Kidney (tissue), 14 donors: Measurements from ENCODE around the gene ZNF106. TPM values are rescaled to one million over a fixed set of nuclear protein-coding genes. Genes with fewer than 3 reads are reported as not detected.

Experiments used
- DNase-seq, 5 donors: peaks; one replicate each; pipeline ENCODE4 v3.0.0-alpha.2; 2013 to 2020
- FAIRE-seq: peaks from 2 replicates; lab custom pipeline; 2012; peaks lifted over from hg19 to GRCh38; lab: Jason Lieb, UNC
- H3K27ac ChIP-seq, 2 donors: one replicate each; pipeline ENCODE4 v1.7.0; 2013; ENCODE audit warnings: low read depth in 2 of 2, low read length in 2 of 2, inconsistent platforms in 1 of 2
- H3K27me3 ChIP-seq: one replicate; pipeline ENCODE4 v1.7.1; 2013; ENCODE audit warnings: low read length, inconsistent platforms; ENCODE audit not compliant: control insufficient read depth, insufficient read depth
- H3K36me3 ChIP-seq, 3 donors: one replicate each; pipeline versions ENCODE4 v1.7.0 to v1.7.1; 2013; ENCODE audit warnings: low read length in 3 of 3, control low read depth in 1 of 3, inconsistent platforms in 1 of 3; ENCODE audit not compliant: insufficient read depth in 3 of 3, control insufficient read depth in 2 of 3
- H3K4me1 ChIP-seq, 3 donors: one replicate each; pipeline versions ENCODE4 v1.7.0 to v1.7.1; 2013; ENCODE audit warnings: low read length in 3 of 3, inconsistent platforms in 1 of 3, low read depth in 1 of 3; ENCODE audit not compliant: control insufficient read depth in 2 of 3, insufficient read depth in 2 of 3
- H3K4me3 ChIP-seq, 3 donors: one replicate each; pipeline versions ENCODE4 v1.7.0 to v1.8.1; 2013; ENCODE audit warnings: low read length in 3 of 3, control low read depth in 1 of 3, inconsistent platforms in 1 of 3
- H3K9ac ChIP-seq, 3 donors: one replicate each; pipeline versions ENCODE4 v1.7.0 to v1.7.1; 2013; ENCODE audit warnings: low read length in 3 of 3, control low read depth in 1 of 3, inconsistent platforms in 1 of 3
- H3K9me3 ChIP-seq, 3 donors: one replicate each; pipeline versions ENCODE4 v1.7.0 to v1.7.1; 2013; ENCODE audit warnings: low read length in 3 of 3, control low read depth in 1 of 3, inconsistent platforms in 1 of 3; ENCODE audit not compliant: control insufficient read depth in 2 of 3, insufficient read depth in 1 of 3
- intact Hi-C: fragments of 100-400 bp; cut with DNase I; formaldehyde crosslinking; loops from one replicate; pipeline ENCODE4 v1.11.1; 2022
- polyA plus RNA-seq: library from polyadenylated mRNA; stranded (reverse); fragments of 350-450 nt; fragmentation: Illumina TruSeq; extraction: RNeasy Lipid Tissue Mini Kit (QIAGEN cat#74804); gene quantifications from one replicate; pipeline ENCODE4 v1.2.3, GENCODE V29; 2014; ENCODE audit warnings: low read depth, low replicate concordance; ENCODE audit not compliant: insufficient read depth
- total RNA-seq: library from RNA; stranded (reverse); fragmentation: NEBNext Ultra II Directional; extraction: Animal tissue kit (Norgen Biotek cat#: 25700); gene quantifications from one replicate; pipeline ENCODE4 v1.2.1, GENCODE V29; 2021
- TF ChIP-seq, protein P1 (sequence below): IDR thresholded peaks from 3 replicates; pipeline ENCODE4 v1.5.1; 2012; ENCODE audit warnings: mild to moderate bottlenecking, moderate library complexity, borderline replicate concordance; ENCODE audit not compliant: insufficient read depth; ENCODE audit errors: extremely low read depth
- donor health status: control.
- donor health status: control.
- donor health status: control.
- donor health status: control.
- donor health status: control.
- donor health status: DM: yes; HTN: yes; CAD: no.
- donor health status: Normal renal cell carcinoma (clear cell type).

Gene ZNF106
- total and polyA plus RNA-seq, 2 donors from 2014 or later: 7.2 to 52.0 TPM

DNA sequence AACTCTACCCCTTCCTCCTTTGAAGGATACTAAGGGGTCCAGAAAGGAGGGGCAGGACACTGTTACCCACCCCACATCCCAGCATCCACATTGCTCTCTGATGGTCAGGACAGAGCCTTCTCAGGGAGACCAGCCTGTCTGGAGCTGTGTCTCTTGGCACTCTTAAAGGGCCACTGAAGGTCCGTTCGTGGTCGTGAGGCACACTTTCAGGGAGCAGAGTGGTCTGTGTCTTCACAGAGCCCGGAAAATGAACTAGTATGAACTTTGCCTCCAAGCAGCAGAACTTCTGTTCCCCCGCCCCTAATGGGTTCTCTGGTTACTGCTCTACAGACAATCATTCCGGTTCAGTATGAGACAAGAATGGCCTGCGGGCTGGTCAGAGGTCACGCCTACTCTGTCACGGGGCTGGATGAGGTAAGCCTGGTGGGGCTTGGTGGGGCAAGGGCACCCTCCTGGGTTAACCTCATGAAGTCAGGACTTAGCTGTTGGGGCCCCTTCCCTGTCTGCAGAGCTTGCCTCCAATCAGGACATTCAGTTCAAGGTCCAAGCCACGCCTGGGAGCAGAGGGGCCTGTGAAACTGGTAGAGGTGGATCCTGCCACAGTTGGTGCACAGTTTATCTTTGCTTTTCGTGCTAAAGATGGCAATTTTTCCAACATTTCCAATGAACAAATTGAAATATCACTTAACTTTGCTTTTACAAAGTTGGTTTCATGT, 98.5 kb downstream of the ZNF106 start:
- no peak for FAIRE-seq
- Histone ChIP-seq H3K27me3 (no peaks in the 10 kb centered on the region), H3K4me3 (peak overlapping the region in 1 of 3 donors; percentile 29), H3K9me3 (no peaks in the 10 kb centered on the region), H3K4me1 (peaks cover 0 to 5% (median 0%) of the 10 kb centered on the region in 3 donors), H3K36me3 (peaks cover 0 to 4% (median 0%) of the 10 kb centered on the region in 3 donors), H3K27ac (peak overlapping the region; percentile 76 to 88), H3K9ac (peak overlapping the region in 1 of 3 donors; percentile 78)
- TF ChIP-seq, protein P1, sequence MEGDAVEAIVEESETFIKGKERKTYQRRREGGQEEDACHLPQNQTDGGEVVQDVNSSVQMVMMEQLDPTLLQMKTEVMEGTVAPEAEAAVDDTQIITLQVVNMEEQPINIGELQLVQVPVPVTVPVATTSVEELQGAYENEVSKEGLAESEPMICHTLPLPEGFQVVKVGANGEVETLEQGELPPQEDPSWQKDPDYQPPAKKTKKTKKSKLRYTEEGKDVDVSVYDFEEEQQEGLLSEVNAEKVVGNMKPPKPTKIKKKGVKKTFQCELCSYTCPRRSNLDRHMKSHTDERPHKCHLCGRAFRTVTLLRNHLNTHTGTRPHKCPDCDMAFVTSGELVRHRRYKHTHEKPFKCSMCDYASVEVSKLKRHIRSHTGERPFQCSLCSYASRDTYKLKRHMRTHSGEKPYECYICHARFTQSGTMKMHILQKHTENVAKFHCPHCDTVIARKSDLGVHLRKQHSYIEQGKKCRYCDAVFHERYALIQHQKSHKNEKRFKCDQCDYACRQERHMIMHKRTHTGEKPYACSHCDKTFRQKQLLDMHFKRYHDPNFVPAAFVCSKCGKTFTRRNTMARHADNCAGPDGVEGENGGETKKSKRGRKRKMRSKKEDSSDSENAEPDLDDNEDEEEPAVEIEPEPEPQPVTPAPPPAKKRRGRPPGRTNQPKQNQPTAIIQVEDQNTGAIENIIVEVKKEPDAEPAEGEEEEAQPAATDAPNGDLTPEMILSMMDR: no peak
- DNase-seq: peak in 4 of 5 donors; percentile 23 to 58 (median 41)
- intact Hi-C loops: no loop called here

DNA sequence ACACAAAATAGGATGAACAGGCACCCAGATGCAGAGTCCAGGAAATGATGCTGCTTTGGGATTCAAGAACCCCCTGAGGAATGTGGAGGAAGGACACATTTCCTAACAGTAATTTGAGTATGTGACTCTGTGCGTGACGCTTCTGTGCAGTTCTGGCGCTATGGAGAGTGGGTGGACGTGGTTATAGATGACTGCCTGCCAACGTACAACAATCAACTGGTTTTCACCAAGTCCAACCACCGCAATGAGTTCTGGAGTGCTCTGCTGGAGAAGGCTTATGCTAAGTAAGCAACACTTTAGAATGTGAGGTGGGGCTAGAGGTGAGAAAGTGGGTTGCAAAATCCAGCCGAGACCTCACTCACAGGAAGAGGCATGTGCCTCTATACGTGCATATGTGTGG, 103.3 kb downstream of the ZNF106 start:
- intact Hi-C loops: no loop called here
- DNase-seq: no peak
- Histone ChIP-seq H3K9ac (no peak overlapping the region), H3K4me3 (no peak overlapping the region), H3K27ac (no peak overlapping the region), H3K9me3 (no peaks in the 10 kb centered on the region), H3K4me1 (peaks cover 0 to 5% (median 0%) of the 10 kb centered on the region in 3 donors), H3K27me3 (no peaks in the 10 kb centered on the region), H3K36me3 (peaks cover 0 to 2% (median 0%) of the 10 kb centered on the region in 3 donors)
- TF ChIP-seq, protein P1: no peak
- FAIRE-seq: no peak

DNA sequence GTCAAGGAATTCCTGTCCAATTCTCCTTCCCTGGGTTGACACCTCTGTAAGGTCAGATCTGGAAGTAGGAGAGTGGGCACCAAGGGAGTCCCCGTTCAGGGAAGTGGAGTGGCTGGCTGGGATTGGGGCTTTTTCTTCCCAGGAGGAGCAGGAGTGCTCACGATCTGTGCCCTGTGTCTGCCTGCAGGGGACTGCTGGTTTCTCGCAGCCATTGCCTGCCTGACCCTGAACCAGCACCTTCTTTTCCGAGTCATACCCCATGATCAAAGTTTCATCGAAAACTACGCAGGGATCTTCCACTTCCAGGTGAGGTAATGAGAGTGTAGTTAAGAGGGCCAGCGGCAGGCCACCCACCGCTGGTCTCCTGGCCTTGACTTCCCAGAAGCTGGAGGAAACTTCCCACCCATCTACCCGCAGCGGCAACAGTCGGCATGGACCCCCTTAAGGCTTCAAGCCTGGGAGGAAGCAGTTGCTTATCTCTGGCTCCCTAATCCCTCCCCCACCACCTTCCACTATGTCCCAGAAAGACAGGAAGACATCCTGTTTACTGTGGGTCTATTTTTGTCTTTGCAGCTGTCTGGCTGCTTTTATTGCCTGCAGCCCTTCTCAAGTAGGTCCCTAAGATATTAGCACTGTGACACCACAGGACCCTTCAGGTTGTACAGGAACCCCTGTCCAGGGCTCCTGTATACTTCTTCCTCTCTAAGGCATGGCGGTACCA, 104.8 kb downstream of the ZNF106 start:
- intact Hi-C loops: no loop called here
- H3K9ac ChIP-seq: no peak overlapping the region
- DNase-seq: peak in 1 of 5 donors; percentile 33
- H3K27ac ChIP-seq: peak overlapping the region in 1 of 2 donors; percentile 28
- no peak overlapping the region for H3K4me3 ChIP-seq
- no peaks in the 10 kb centered on the region for H3K27me3 ChIP-seq
- TF ChIP-seq, protein P1: no peak
- no peak for FAIRE-seq
- peaks cover 0 to 2% (median 0%) of the 10 kb centered on the region in 3 donors for H3K36me3 ChIP-seq
- H3K9me3 ChIP-seq: no peaks in the 10 kb centered on the region
- H3K4me1 ChIP-seq: no peaks in the 10 kb centered on the region
